ENCODE measurements around the gene CRACR2A.

The CRACR2A gene

GRCh38 chr12:3722368-3722767 lies 30.5 kb downstream of the CRACR2A start:
- DNase-seq = no peak

- no peak for DNase-seq
Observed at GRCh38 chr12:3720772-3721171, 32.1 kb downstream of the CRACR2A start.

GRCh38 chr12:3718100-3718499 lies 34.8 kb downstream of the CRACR2A start:
- DNase-seq = no peak

- no peak for DNase-seq
Observed at GRCh38 chr12:3717283-3717898, 35.5 kb downstream of the CRACR2A start.

GRCh38 chr12:3715999-3716398 lies 36.9 kb downstream of the CRACR2A start:
- no peak for DNase-seq

GRCh38 chr12:3713947-3714346 lies 39.0 kb downstream of the CRACR2A start:
- no peak for DNase-seq

GRCh38 chr12:3713483-3713882 lies 39.4 kb downstream of the CRACR2A start:
- no peak for DNase-seq

- DNase-seq = no peak
Observed at GRCh38 chr12:3712209-3712992, 40.5 kb downstream of the CRACR2A start.

- DNase-seq = no peak
Observed at GRCh38 chr12:3705354-3705675, 47.6 kb downstream of the CRACR2A start.

GRCh38 chr12:3704512-3705353 lies 48.2 kb downstream of the CRACR2A start:
- no peak for DNase-seq

- DNase-seq = no peak
Observed at GRCh38 chr12:3700861-3701260, 52.0 kb downstream of the CRACR2A start.

GRCh38 chr12:3698218-3698974 lies 54.5 kb downstream of the CRACR2A start:
- no peak for DNase-seq

- no peak for DNase-seq
Observed at GRCh38 chr12:3697311-3697870, 55.5 kb downstream of the CRACR2A start.

GRCh38 chr12:3694673-3695072 lies 58.2 kb downstream of the CRACR2A start:
- DNase-seq = no peak

- no peak for DNase-seq
Observed at GRCh38 chr12:3692616-3693365, 60.1 kb downstream of the CRACR2A start.

GRCh38 chr12:3686463-3686862 lies 66.4 kb downstream of the CRACR2A start:
- DNase-seq = no peak

- no peak for DNase-seq
Observed at GRCh38 chr12:3685830-3686229, 67.1 kb downstream of the CRACR2A start.

- DNase-seq = no peak
Observed at GRCh38 chr12:3684449-3685051, 68.4 kb downstream of the CRACR2A start.

- no peak for DNase-seq
Observed at GRCh38 chr12:3683670-3684069, 69.2 kb downstream of the CRACR2A start.

GRCh38 chr12:3681595-3682061 lies 71.3 kb downstream of the CRACR2A start:
- no peak for DNase-seq

GRCh38 chr12:3680919-3681594 lies 71.9 kb downstream of the CRACR2A start:
- DNase-seq = no peak
